Adipocyte (in vitro differentiated cells): ENCODE data around the gene RTL1.

Source experiments
- DNase-seq: peaks from one replicate; pipeline ENCODE4 v3.0.0-alpha.2; 2015; ENCODE audit warnings: low read depth
- H3K27me3 ChIP-seq: replicated peaks from 2 replicates; pipeline ENCODE4 v1.7.0; 2013; ENCODE audit warnings: mild to moderate bottlenecking, low read length, moderate library complexity; ENCODE audit not compliant: control insufficient read depth, insufficient read depth
- H3K36me3 ChIP-seq: 2 replicates; pipeline ENCODE4 v1.7.0; 2013; ENCODE audit warnings: low read length, mild to moderate bottlenecking, moderate library complexity; ENCODE audit not compliant: control insufficient read depth, insufficient read depth, severe bottlenecking
- H3K4me1 ChIP-seq: 2 replicates; pipeline ENCODE4 v1.7.0; 2013; ENCODE audit warnings: mild to moderate bottlenecking, low read length, moderate library complexity; ENCODE audit not compliant: control insufficient read depth, insufficient read depth
- H3K4me3 ChIP-seq: 2 replicates; pipeline ENCODE4 v1.7.0; 2013; ENCODE audit warnings: mild to moderate bottlenecking, low read length, moderate library complexity
- H3K9ac ChIP-seq: 2 replicates; pipeline ENCODE4 v1.7.0; 2013; ENCODE audit warnings: mild to moderate bottlenecking, low read length, moderate library complexity
- H3K9me3 ChIP-seq: 2 replicates; pipeline ENCODE4 v1.7.0; 2013; ENCODE audit warnings: mild to moderate bottlenecking, low read length, moderate library complexity; ENCODE audit not compliant: control insufficient read depth

RTL1 gene

DNA sequence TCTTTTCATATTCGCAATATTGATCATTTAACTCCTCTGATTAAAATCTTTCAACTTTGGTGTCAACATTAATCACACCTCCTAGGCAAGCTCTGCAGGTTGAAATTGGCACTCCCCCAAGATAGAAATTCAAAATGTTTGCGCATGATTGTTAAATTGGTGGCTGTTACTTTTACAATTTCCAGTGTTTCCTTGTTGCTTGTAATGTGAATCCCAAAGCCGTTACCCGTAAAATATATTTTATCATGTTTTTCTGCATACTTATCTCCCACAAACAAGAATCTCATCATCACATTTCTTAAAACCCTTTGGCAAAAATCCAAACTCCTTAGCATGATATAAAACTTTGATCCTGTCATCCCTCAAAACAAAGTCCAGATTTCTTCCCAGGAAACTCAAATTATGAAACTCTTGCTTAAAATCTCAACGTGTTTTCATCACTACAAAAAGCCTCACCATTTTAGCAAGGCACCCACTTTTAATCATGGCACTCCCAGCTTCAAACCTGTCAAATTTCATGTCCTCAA, 14.7 kb downstream of the RTL1 start:
- DNase-seq: peak; percentile 35
- Histone ChIP-seq H3K36me3 (peaks cover 30% of the 10 kb centered on the region), H3K9me3 (no peaks in the 10 kb centered on the region), H3K4me3 (no peak overlapping the region), H3K27me3 (no peaks in the 10 kb centered on the region), H3K4me1 (peaks cover 12% of the 10 kb centered on the region), H3K9ac (no peak overlapping the region)

DNA sequence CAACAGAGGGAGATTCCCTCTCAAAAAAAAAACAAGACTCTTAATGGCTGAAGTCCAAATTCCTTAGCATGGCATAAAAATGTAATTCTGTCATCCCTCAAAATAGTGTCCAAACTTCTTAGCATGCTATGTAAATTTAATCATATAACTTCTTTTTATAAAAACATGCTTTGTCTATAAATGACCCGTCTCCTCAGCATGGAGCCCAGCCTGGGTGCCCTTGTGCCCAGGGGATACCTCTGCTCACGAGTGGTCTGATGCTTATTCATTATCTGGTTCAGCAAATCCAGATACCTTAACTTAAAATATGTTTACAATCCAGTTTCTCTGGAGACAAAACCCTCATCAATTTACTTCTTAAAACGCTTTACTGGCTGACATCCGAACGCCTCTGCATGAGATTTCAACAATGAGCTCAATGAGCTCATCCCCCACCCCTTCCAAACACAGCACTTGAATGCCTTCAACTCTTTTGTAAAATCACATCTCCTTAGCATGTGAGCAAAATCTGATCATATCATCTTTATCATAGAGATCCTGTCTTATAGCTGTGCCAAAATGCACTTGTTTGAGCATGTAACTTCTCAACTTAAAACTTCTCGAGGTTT, 15.7 kb downstream of the RTL1 start:
- Histone ChIP-seq H3K27me3 (no peaks in the 10 kb centered on the region), H3K4me3 (no peak overlapping the region), H3K36me3 (peaks cover 30% of the 10 kb centered on the region)

DNA sequence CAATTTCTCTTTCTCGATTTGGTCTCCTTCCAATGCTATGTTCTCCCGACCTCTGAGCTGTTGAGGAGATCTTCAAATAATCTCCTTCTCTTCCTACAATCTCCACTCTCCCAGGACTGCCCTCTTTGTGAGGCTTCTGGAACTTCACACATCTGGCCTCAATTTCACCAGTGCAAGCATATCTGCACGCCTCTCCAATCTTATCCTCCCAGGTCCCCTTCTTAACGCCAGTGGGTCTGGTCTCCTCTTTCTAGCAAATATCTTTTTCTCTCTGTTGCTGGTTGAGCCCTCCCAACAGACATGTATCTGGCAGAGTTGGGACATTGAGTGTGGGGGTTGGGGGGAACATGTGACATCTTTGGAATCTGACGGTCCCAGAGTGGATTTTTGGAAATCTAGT, 17.9 kb downstream of the RTL1 start:
- Histone ChIP-seq H3K4me1 (peaks cover 12% of the 10 kb centered on the region), H3K36me3 (peaks cover 34% of the 10 kb centered on the region), H3K9me3 (no peaks in the 10 kb centered on the region), H3K4me3 (no peak overlapping the region), H3K9ac (no peak overlapping the region), H3K27me3 (no peaks in the 10 kb centered on the region)
- no peak for DNase-seq

More for the DNA sequence above, 15.7 kb downstream of the RTL1 start:
- H3K4me1 ChIP-seq: peaks cover 12% of the 10 kb centered on the region
- H3K9ac ChIP-seq: no peak overlapping the region
- DNase-seq: peak; percentile 40
- no peaks in the 10 kb centered on the region for H3K9me3 ChIP-seq

DNA sequence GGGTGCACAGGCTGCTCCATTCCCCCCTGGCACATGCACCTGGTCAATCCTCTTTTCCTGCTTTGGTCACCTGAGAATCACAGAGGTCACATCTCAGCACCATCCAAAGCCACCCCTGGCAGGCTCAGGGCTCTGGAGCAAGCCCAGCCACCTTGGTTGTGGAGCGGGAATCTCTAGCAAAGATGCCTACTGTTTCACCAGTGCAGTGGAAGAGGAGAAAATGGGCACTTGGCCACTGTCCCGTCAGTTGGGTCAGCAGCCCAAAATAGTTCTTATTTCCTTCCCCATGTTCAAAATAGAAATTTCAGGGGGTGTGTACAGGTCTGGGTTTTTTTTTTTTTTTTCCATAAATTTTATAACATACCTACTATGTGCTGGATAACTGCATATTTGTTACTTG, 18.3 kb downstream of the RTL1 start:
- no peaks in the 10 kb centered on the region for H3K27me3 ChIP-seq
- no peaks in the 10 kb centered on the region for H3K9me3 ChIP-seq
- no peak overlapping the region for H3K9ac ChIP-seq
- no peak for DNase-seq
- peaks cover 34% of the 10 kb centered on the region for H3K36me3 ChIP-seq
- H3K4me1 ChIP-seq: peaks cover 12% of the 10 kb centered on the region
- no peak overlapping the region for H3K4me3 ChIP-seq

DNA sequence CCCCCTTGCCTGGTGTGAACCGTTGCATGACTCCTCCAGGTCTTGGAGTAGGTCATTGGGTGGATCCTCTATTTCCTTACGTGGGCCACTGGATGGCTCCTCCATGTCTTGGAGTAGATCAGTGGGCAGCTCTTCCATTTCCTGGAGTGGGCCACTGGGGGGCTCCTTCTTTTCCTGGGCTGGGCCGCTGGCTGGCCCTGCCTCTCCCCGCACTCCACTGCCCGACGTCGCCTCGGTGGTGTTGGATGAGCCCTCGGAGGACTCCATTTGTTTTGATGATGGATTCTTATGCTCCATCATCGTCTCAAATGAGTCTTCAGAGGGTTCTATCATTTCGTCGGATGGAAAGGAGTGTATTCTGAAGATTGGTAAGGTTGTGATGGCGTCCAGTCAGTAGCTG, 19.1 kb downstream of the RTL1 start:
- Histone ChIP-seq H3K4me1 (peaks cover 12% of the 10 kb centered on the region), H3K4me3 (no peak overlapping the region), H3K36me3 (peaks cover 30% of the 10 kb centered on the region), H3K9ac (no peak overlapping the region), H3K9me3 (no peaks in the 10 kb centered on the region), H3K27me3 (no peaks in the 10 kb centered on the region)
- DNase-seq: no peak

DNA sequence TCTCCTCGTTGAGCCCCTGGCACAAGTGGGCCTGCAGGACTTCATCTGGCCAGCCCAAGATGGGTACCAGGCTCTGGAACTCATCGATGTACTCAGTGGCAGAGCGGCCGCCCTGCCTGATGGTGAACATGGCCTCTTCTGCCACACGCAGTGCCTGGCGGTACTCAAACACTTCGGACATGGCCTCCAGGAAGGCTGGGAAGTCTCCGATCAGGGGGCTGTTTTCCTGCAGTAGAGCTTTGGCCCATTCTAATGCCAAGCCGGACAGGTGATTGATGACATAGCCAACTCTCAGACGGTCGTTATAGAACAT, 19.8 kb downstream of the RTL1 start:
- Histone ChIP-seq H3K4me3 (no peak overlapping the region), H3K9ac (no peak overlapping the region), H3K36me3 (peaks cover 28% of the 10 kb centered on the region), H3K4me1 (peaks cover 12% of the 10 kb centered on the region), H3K27me3 (no peaks in the 10 kb centered on the region), H3K9me3 (no peaks in the 10 kb centered on the region)
- DNase-seq: no peak

DNA sequence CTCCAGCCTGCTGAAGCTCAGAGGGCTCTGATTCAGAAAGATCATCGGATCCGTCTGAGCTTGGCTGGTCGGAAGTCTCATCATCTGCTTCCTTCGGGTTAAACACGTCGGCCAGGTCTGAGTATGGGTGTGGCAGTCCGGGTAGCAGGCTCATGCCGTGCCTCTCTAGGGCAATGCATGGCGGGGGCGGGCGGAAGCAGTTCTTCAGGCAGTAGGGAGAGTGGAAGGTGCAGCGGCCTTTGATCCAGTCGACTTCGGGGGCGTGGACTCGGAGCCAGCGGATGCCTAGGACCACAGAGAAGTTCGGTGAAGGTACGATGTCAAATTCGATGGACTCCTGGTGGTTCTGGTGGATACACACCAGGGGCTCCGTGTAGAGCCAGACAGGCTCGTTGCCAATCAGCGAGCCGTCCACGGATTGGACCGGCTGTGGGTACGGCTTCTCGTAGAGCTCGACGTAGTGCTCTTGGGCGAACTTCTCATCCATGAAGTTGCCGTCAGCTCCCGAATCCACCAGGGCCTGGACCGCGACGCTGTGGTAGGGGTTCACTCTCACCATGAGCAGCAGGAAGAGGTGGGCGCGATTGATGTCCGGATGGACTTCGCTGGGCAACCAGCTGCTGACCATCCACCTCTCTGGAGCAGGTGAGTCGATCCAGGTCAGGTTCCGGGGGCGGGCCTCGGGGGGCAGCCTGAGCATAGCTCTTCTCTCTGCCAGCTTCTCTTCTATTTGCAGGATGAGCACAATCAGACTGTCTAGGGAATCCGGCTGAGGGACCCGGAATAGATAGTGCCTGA, 20.3 kb downstream of the RTL1 start:
- Histone ChIP-seq H3K9ac (no peak overlapping the region), H3K9me3 (no peaks in the 10 kb centered on the region), H3K4me1 (peaks cover 12% of the 10 kb centered on the region), H3K27me3 (no peaks in the 10 kb centered on the region), H3K4me3 (no peak overlapping the region), H3K36me3 (peaks cover 28% of the 10 kb centered on the region)
- no peak for DNase-seq

DNA sequence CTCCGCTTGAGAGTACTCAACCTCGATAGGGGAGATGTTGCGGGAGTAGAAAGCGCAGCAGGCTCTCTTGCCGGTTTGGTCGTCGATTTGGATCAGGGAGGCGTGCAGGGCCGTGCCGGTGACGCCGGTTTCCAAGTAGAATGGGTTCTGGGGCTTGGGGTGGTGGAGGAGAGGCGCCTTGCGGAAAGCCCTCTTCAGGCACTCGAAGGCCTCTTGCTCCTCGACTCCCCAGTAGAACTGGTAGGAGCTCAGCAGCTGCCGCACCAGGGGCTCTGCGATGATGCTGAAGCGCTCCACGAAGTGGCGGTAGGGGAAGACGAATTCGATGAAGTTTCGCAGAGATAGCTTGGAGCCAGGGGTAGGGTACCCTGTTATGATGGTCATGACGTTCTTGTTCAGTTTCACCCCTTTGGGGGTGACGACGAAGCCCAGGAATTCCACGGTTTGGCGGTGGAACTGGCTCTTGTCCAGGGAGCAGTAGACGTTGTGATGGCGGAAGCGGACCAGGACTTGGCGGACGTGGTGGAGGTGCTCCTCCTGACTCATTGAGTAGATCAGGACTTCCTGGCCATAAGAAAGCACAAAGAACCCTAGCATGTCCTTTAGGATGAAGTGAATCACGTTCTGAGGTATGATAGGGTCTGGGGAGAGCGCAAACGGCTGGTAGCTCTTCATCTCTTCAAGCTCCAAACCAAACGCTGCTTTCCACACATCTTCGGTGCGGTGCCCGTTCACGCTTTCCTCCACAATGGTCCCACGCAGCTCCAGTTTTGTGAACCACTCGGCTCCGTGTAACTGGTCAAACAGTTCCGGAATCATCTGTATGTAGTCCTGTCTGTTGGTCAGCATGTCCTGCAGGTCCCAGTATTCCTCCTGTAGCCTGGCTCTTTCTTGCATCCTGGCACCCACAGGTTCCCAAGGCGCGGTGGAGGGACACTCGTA, 21.2 kb downstream of the RTL1 start:
- peaks cover 28% of the 10 kb centered on the region for H3K36me3 ChIP-seq
- H3K9me3 ChIP-seq: no peaks in the 10 kb centered on the region
- peaks cover 6% of the 10 kb centered on the region for H3K4me1 ChIP-seq
- DNase-seq: no peak
- no peak overlapping the region for H3K4me3 ChIP-seq
- no peak overlapping the region for H3K9ac ChIP-seq
- no peaks in the 10 kb centered on the region for H3K27me3 ChIP-seq

DNA sequence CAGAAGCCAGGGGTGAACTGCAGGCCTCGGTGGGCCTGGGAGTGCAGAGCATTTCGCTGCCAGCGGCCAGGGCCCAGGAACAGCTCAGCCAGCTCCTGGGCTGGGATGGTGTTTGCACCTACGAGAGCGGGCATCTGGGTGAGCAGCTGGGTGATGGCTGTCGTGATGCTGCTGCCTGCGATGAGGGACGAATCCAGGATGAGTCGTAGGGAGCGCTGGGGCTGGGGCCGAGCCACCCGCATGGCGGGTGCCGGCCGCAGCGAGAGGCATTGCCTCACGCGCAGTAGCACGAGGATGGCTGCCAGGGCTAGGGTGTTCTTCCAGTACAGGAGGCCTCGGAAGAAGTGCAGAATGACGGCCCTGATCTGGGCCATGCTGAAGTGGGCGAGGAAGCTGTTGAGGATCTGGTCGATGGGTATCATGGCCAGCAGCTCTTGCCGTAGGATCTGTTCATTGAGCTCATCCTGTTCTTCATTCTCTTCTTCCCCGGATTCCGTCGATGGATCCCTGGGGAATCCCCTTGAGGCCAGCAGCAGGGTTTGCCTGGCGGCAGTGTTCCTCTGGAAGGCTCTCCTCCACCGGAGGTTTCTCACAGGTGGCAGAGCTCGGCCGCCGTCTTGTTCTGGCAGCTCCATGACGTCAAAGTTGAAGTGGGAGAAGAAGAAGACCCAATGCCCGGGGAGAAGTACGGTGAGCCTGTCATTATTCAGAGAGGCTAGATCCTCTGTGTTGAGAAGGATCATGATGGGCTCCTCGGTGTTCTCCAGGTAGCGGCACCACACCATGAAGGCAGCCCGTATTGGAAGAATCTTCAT, 22.1 kb downstream of the RTL1 start:
- H3K9ac ChIP-seq: no peak overlapping the region
- peaks cover 6% of the 10 kb centered on the region for H3K4me1 ChIP-seq
- no peak overlapping the region for H3K4me3 ChIP-seq
- no peaks in the 10 kb centered on the region for H3K9me3 ChIP-seq
- DNase-seq: no peak
- peaks cover 28% of the 10 kb centered on the region for H3K36me3 ChIP-seq
- no peaks in the 10 kb centered on the region for H3K27me3 ChIP-seq

DNA sequence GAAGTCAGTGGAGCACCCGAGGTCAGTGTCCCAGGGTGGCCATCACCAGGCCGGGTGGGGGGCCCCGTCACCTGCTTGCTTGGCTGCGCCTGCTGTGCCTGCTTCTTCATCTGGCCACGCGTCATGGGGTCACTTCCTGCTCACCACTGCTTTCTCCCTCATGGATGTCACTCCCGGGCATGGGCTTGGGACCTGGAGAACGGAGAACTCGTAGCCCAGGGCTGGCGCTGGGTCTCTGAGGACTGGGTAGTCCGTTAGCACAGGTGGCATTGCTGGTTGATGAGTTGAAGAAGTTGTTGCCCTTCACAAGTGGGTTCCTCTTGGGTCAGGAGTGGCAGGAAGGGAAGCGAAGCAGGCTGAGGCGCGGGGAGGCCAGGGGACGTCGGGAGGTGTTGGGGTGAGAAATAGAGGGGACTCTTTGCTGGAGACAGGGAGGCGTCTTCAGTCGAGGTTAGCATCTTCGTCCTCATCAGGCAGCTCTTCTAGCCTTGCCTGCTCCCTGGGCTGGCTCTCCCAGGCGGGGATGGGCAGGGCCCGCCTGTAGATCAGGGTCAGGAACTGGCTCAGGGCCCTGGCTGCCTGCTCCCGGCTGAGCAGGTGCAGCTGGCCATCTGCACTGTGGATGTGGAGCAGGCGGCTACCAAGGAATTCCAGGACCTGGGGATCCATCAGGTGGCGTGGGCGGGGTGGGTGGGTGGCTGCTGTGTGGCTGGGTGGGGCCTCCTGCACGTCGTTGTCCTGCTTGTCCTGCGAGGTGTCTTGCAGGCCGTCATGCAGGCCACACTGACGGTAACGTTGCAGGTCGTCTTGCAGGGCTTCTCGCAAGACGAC, 23.0 kb downstream of the RTL1 start:
- Histone ChIP-seq H3K9me3 (no peaks in the 10 kb centered on the region), H3K27me3 (no peaks in the 10 kb centered on the region), H3K4me1 (peaks cover under 1% of the 10 kb centered on the region), H3K4me3 (no peak overlapping the region), H3K36me3 (peaks cover 28% of the 10 kb centered on the region), H3K9ac (no peak overlapping the region)
- DNase-seq: no peak
